Measurements from ENCODE around the gene CAMTA1. TPM values are rescaled to one million over a fixed set of nuclear protein-coding genes. Genes with fewer than 3 reads are reported as not detected.
A peak's percentile ranks its signal among the peaks of the same experiment; 100 is the strongest.

The CAMTA1 gene
- total RNA-seq, 1 experiment from 2014 or later: 82.2 TPM

DNA sequence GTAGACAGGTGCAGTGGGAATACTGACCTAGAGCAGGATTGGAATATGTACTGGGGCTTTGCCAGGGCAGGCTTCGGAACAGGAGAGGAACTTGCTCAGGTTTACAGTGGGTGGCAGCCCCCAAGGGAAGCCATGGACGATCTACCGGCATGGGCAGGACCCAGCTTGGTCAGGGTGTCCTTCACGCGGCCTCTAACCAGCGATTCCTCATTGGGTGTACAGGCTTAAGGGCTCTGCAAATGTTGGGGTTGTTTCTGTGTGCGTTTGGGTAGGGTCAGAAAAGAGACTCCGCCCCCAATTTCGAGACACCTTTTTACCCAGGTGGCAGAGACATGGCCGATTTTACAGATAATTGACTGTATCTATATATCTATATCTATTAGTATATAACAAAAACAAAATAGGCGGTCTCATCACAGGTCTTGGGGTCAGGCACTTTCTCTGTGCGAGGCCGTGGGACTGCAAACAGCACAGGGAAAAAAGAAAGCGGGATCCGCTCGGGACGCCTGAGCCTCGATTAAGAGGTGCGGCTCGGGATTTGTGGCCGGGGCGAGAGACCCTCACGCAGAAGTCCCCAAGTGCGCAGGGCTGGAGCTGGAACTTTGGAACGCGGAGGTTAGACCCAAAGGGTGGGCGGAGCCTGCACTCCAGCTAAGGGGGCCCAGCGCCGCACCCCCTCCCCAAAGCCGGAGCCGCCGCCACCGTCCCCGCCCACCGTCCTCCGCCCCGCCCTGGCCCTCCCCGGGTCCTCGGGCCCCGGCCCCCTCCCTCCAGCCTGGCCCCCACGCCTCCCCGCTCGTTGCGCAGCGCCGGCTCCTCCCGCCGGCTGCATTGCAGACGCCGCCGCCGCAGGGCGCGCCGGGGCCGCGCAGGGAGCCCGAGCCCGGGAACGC lies 918.3 kb downstream of the CAMTA1 start:
- Histone ChIP-seq H3K4me3 (ENCODE audit: low read depth in 2 of 2, low read length in 2 of 2) (peak overlapping the region; percentile 15 to 45), H3K27ac (ENCODE audit: low read length) (no peak overlapping the region), H3K4me1 (ENCODE audit: control insufficient read depth, insufficient read depth, low read length) (0 out of 2 replicates have a peak, but pooled peaks cover 3% of the 10 kb centered on the region), H3K27me3 (ENCODE audit: control insufficient read depth, insufficient read depth, low read length) (peaks cover 6% of the 10 kb centered on the region; the same call in 1 of the 2 replicates), H3K36me3 (ENCODE audit: control insufficient read depth, insufficient read depth, low read length) (no peaks in the 10 kb centered on the region; the same call in 1 of the 2 replicates), H3K9me3 (ENCODE audit: control insufficient read depth, insufficient read depth, low read depth, low read length) (no peaks in the 10 kb centered on the region)
- CTCF ChIA-PET: interaction anchor here (0.7 kb wide), 1 partner anchor 36 kb away, joined by 3 read pairs; no protein-coding TSS in a partner anchor
- no peak for TF ChIP-seq TCF7L2 (IDR thresholded peaks at IDR 0.05; ENCODE audit: low read depth, low read length)
- TF ChIP-seq, protein P1, sequence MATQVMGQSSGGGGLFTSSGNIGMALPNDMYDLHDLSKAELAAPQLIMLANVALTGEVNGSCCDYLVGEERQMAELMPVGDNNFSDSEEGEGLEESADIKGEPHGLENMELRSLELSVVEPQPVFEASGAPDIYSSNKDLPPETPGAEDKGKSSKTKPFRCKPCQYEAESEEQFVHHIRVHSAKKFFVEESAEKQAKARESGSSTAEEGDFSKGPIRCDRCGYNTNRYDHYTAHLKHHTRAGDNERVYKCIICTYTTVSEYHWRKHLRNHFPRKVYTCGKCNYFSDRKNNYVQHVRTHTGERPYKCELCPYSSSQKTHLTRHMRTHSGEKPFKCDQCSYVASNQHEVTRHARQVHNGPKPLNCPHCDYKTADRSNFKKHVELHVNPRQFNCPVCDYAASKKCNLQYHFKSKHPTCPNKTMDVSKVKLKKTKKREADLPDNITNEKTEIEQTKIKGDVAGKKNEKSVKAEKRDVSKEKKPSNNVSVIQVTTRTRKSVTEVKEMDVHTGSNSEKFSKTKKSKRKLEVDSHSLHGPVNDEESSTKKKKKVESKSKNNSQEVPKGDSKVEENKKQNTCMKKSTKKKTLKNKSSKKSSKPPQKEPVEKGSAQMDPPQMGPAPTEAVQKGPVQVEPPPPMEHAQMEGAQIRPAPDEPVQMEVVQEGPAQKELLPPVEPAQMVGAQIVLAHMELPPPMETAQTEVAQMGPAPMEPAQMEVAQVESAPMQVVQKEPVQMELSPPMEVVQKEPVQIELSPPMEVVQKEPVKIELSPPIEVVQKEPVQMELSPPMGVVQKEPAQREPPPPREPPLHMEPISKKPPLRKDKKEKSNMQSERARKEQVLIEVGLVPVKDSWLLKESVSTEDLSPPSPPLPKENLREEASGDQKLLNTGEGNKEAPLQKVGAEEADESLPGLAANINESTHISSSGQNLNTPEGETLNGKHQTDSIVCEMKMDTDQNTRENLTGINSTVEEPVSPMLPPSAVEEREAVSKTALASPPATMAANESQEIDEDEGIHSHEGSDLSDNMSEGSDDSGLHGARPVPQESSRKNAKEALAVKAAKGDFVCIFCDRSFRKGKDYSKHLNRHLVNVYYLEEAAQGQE (IDR thresholded peaks at IDR 0.05; ENCODE audit: insufficient read depth in 1 of 2, low read depth in 2 of 2, low read length in 1 of 2): no peak
- TF ChIP-seq SIN3A (IDR thresholded peaks at IDR 0.05; ENCODE audit: borderline replicate concordance, insufficient read depth, low read depth, low read length): no peak
- TF ChIP-seq, protein P2, sequence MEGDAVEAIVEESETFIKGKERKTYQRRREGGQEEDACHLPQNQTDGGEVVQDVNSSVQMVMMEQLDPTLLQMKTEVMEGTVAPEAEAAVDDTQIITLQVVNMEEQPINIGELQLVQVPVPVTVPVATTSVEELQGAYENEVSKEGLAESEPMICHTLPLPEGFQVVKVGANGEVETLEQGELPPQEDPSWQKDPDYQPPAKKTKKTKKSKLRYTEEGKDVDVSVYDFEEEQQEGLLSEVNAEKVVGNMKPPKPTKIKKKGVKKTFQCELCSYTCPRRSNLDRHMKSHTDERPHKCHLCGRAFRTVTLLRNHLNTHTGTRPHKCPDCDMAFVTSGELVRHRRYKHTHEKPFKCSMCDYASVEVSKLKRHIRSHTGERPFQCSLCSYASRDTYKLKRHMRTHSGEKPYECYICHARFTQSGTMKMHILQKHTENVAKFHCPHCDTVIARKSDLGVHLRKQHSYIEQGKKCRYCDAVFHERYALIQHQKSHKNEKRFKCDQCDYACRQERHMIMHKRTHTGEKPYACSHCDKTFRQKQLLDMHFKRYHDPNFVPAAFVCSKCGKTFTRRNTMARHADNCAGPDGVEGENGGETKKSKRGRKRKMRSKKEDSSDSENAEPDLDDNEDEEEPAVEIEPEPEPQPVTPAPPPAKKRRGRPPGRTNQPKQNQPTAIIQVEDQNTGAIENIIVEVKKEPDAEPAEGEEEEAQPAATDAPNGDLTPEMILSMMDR (IDR thresholded peaks at IDR 0.05): no peak
- TF ChIP-seq POLR2AphosphoS5 (IDR thresholded peaks at IDR 0.05; ENCODE audit: low read depth, low read length): no peak
- peak; percentile 60 for ATAC-seq
- POLR2A ChIA-PET: interaction anchor here (0.7 kb wide), 1 partner anchor 1438 kb away, joined by 3 read pairs; no protein-coding TSS in a partner anchor
- no peak for DNase-seq (ENCODE audit: low read depth, low spot score)
- intact Hi-C loops (cut with micrococcal nuclease; ENCODE audit: unreplicated experiment): no loop called here
- in situ Hi-C loops (cut with HindIII; ENCODE audit: low pct_unique_long_range_greater_than_20kb, low sequenced_read_pairs): no loop called here
- BruUV-seq (replicated peaks): no TSS peak

DNA sequence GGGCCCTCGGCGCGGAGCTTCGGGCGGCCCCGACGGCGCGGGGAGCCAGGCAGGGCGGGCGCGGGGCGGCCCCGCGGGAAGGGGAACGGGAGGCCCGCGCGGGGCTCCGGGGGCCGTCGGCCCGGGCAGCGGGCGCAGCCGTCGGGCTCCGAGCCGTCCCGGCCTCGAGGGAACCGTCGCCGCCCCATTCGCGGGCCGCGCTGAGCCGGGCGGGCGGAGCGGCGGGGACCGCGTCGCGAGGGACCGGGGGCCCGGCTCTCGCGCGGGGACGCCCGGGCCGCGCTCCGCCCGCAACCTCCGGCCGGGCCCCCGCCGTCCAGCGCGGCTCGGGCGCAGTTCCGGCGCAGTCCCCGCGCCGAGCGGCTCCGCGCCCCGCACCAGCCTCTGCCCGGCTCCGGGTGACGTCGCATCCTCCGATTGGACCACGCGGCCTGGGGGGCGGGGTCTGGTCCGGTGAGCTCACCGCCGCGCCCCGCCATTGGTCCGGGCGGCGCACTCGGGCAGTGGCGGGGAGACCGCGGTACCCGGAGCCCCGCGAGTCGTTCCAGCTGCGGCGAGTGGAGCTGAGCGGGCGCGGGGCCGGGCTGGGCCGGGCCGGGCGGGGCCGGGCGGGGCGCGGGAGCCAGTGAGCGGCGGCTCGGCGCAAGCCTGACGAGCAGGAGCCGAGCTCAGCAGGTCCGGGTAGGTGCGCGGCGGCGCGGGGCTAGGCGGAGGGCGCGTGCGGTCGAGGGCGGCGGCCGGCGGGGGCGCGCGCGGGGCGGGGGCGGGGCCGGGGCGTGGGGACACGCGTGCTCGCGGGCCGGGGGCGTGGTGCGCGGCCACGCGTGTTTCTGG lies 919.2 kb downstream of the CAMTA1 start:
- H3K4me3 ChIP-seq (ENCODE audit: low read depth in 2 of 2, low read length in 2 of 2): peak overlapping the region in 1 of 2 experiments; percentile 40; a peak in 3 of 4 replicates
- no peaks in the 10 kb centered on the region; the same call in 1 of the 2 replicates for H3K36me3 ChIP-seq (ENCODE audit: control insufficient read depth, insufficient read depth, low read length)
- no peaks in the 10 kb centered on the region for H3K9me3 ChIP-seq (ENCODE audit: control insufficient read depth, insufficient read depth, low read depth, low read length)
- H3K27me3 ChIP-seq (ENCODE audit: control insufficient read depth, insufficient read depth, low read length): peaks cover 6% of the 10 kb centered on the region; the same call in 1 of the 2 replicates
- ChIA-PET CTCF (interaction anchor here (0.7 kb wide), 1 partner anchor 37 kb away, joined by 3 read pairs; no protein-coding TSS in a partner anchor), POLR2A (interaction anchor here (0.7 kb wide), 1 partner anchor 1437 kb away, joined by 3 read pairs; no protein-coding TSS in a partner anchor)
- BruUV-seq (replicated peaks): no TSS peak
- H3K27ac ChIP-seq (ENCODE audit: low read length): no peak overlapping the region
- in situ Hi-C loops (cut with HindIII; ENCODE audit: low pct_unique_long_range_greater_than_20kb, low sequenced_read_pairs): no loop called here
- DNase-seq (ENCODE audit: low read depth, low spot score) (no peak), ATAC-seq (peak; percentile 98)
- TF ChIP-seq TCF7L2 (IDR thresholded peaks at IDR 0.05; ENCODE audit: low read depth, low read length): no peak
- no peak for TF ChIP-seq SIN3A (IDR thresholded peaks at IDR 0.05; ENCODE audit: borderline replicate concordance, insufficient read depth, low read depth, low read length)
- TF ChIP-seq, protein P2 (IDR thresholded peaks at IDR 0.05): no peak
- no peak for TF ChIP-seq POLR2AphosphoS5 (IDR thresholded peaks at IDR 0.05; ENCODE audit: low read depth, low read length)
- TF ChIP-seq, protein P1 (IDR thresholded peaks at IDR 0.05; ENCODE audit: insufficient read depth in 1 of 2, low read depth in 2 of 2, low read length in 1 of 2): no peak
- 0 out of 2 replicates have a peak, but pooled peaks cover 3% of the 10 kb centered on the region for H3K4me1 ChIP-seq (ENCODE audit: control insufficient read depth, insufficient read depth, low read length)
- intact Hi-C loops (cut with micrococcal nuclease; ENCODE audit: unreplicated experiment): no loop called here
